K562 (cell line): ENCODE results near the gene NUP210. TPM values are rescaled to one million over a fixed set of nuclear protein-coding genes. Genes with fewer than 3 reads are reported as not detected.

ENCODE experiments used
- CREB1 ChIP-seq, 2 experiments: sonication (generic) in 1 of 2; formaldehyde crosslinking in 1 of 2; IDR thresholded peaks; 2 replicates each; pipeline versions ENCODE4 v1.6.1 to v1.8.0; 2012 to 2022; ENCODE audit warnings: inconsistent platforms in 1 of 2, mild to moderate bottlenecking in 1 of 2, missing genetic modification reagents in 1 of 2, moderate library complexity in 1 of 2
- DIDO1 ChIP-seq: fragments of 450-650 bp; IDR thresholded peaks from 2 replicates; pipeline ENCODE4 v1.6.1; 2016; ENCODE audit warnings: low read depth, missing biosample characterization, missing genetic modification characterization
- ESRRB ChIP-seq: fragments of 250-450 bp; sonication (Bioruptor Pico); IDR thresholded peaks from 2 replicates; pipeline ENCODE4 v1.5.0; 2020; ENCODE audit warnings: mild to moderate bottlenecking, moderate library complexity, borderline replicate concordance
- FOXK1 ChIP-seq: sonication (generic); formaldehyde crosslinking; IDR thresholded peaks from 2 replicates; pipeline ENCODE4 v1.8.0; 2022; ENCODE audit warnings: missing genetic modification reagents, mild to moderate bottlenecking, borderline replicate concordance
- ILK ChIP-seq: fragments of 450-650 bp; IDR thresholded peaks from 2 replicates; pipeline ENCODE4 v1.6.1; 2016; ENCODE audit warnings: missing genetic modification characterization, low read depth, mild to moderate bottlenecking, missing compliant biosample characterization, moderate library complexity, borderline replicate concordance
- IRF2 ChIP-seq: sonication (generic); formaldehyde crosslinking; IDR thresholded peaks from 2 replicates; pipeline ENCODE4 v1.8.1; 2022; ENCODE audit warnings: mild to moderate bottlenecking, missing genetic modification reagents
- KAT7 ChIP-seq: sonication (generic); formaldehyde crosslinking; IDR thresholded peaks from 2 replicates; pipeline ENCODE4 v1.8.0; 2022; ENCODE audit warnings: missing genetic modification reagents, mild to moderate bottlenecking, borderline replicate concordance
- MECOM ChIP-seq: fragments of 250-450 bp; sonication (Bioruptor Pico); IDR thresholded peaks from 2 replicates; pipeline ENCODE4 v1.8.0; 2022; ENCODE audit warnings: inconsistent platforms
- NFIX ChIP-seq: fragments of 250-450 bp; sonication (Bioruptor Pico); IDR thresholded peaks from 2 replicates; pipeline ENCODE4 v1.4.0; 2020; ENCODE audit warnings: low read depth, mild to moderate bottlenecking, moderate library complexity
- NFRKB ChIP-seq: fragments of 450-650 bp; IDR thresholded peaks from 2 replicates; pipeline ENCODE4 v1.6.1; 2016; ENCODE audit warnings: low read depth
- NR1H2 ChIP-seq: sonication (generic); formaldehyde crosslinking; IDR thresholded peaks from 2 replicates; pipeline ENCODE4 v1.4.0; 2020; ENCODE audit warnings: mild to moderate bottlenecking, missing genetic modification reagents
- PHB ChIP-seq: fragments of 250-450 bp; sonication (Bioruptor Pico); IDR thresholded peaks from 2 replicates; pipeline ENCODE4 v1.5.0; 2021
- RFX7 ChIP-seq: fragments of 250-450 bp; sonication (Bioruptor Pico); IDR thresholded peaks from 2 replicates; pipeline ENCODE4 v1.5.1; 2021; ENCODE audit warnings: mild to moderate bottlenecking
- SIX5 ChIP-seq, 2 experiments: IDR thresholded peaks; 2 replicates each; pipeline ENCODE4 v1.6.1; 2011; ENCODE audit warnings: low read length in 2 of 2, borderline replicate concordance in 1 of 2, low read depth in 1 of 2, mild to moderate bottlenecking in 1 of 2, moderate library complexity in 1 of 2; ENCODE audit not compliant: insufficient read depth in 1 of 2
- SNRNP70 ChIP-seq: fragments of 200-400 bp; formaldehyde crosslinking; optimal IDR thresholded peaks from 2 replicates; pipeline ENCODE3; 2017; ENCODE audit warnings: low read depth, low read length
- UBTF ChIP-seq, 2 experiments: IDR thresholded peaks; 2 replicates each; pipeline ENCODE4 v1.6.1; 2012; ENCODE audit warnings: improper control_type of control experiment in 2 of 2, low read depth in 2 of 2, low read length in 2 of 2, borderline replicate concordance in 1 of 2
- ZNF239 ChIP-seq: fragments of 250-450 bp; sonication (Bioruptor Pico); IDR thresholded peaks from 2 replicates; pipeline ENCODE4 v1.4.0; 2020; ENCODE audit warnings: mild to moderate bottlenecking
- ZNF24 ChIP-seq: fragments of 450-650 bp; IDR thresholded peaks from 2 replicates; pipeline ENCODE4 v1.6.1; 2016
- ZNF583 ChIP-seq: fragments of 250-450 bp; sonication (Bioruptor Pico); IDR thresholded peaks from 2 replicates; pipeline ENCODE4 v1.4.0; 2020
- ZNF584 ChIP-seq: fragments of 200-800 bp; sonication (Bioruptor generic); IDR thresholded peaks from 2 replicates; pipeline ENCODE4 v1.6.1; 2016; ENCODE audit warnings: low read depth, mild to moderate bottlenecking, missing genetic modification characterization, missing compliant biosample characterization
- ZNF644 ChIP-seq: fragments of 200-800 bp; sonication (Bioruptor generic); IDR thresholded peaks from 2 replicates; pipeline ENCODE4 v1.6.1; 2016; ENCODE audit warnings: low read depth, missing genetic modification characterization, missing compliant biosample characterization
- ZNF707 ChIP-seq: fragments of 250-450 bp; sonication (Bioruptor Pico); conservative IDR thresholded peaks from 2 replicates; pipeline ENCODE4 v1.8.0; 2022; ENCODE audit warnings: inconsistent platforms, mild to moderate bottlenecking, moderate library complexity
- ZNF785 ChIP-seq: fragments of 250-450 bp; sonication (Bioruptor Pico); IDR thresholded peaks from 2 replicates; pipeline ENCODE4 v1.4.0; 2020; ENCODE audit warnings: mild to moderate bottlenecking
- polyA plus RNA-seq, 8 experiments: library from polyadenylated mRNA; depleted of rRNA in 4 of 8; stranded (reverse) in 5 of 8; unstranded in 3 of 8; fragments of >200 nt; fragmentation: Nextera tagmentation in 2 of 8; fragmentation: Illumina TruSeq in 1 of 8; extraction: Ambion mirVana in 2 of 8; extraction: Trizol in 1 of 8; gene quantifications; 2 replicates each; pipeline versions ENCODE4 v1.2.1 to v1.2.3, GENCODE V29; 2011 to 2014; ENCODE audit warnings: inconsistent platforms in 1 of 8, missing spikeins in 1 of 8
- total RNA-seq, 7 experiments: library from RNA; depleted of rRNA in 6 of 7; stranded (reverse); fragments of >200 nt in 6 of 7; fragmentation: Illumina TruSeq in 2 of 7; extraction: Trizol in 2 of 7; gene quantifications; 2 replicates each; pipeline versions ENCODE4 v1.2.1 to v1.2.3, GENCODE V29; 2011 to 2021; ENCODE audit warnings: low replicate concordance in 1 of 7
- TF ChIP-seq, protein P1 (sequence below), 2 experiments: fragments of 200-800 bp in 1 of 2; sonication (Bioruptor generic) in 1 of 2; sonication (generic) in 1 of 2; formaldehyde crosslinking in 1 of 2; IDR thresholded peaks in 1 of 2; conservative IDR thresholded peaks in 1 of 2; 2 replicates each; pipeline versions ENCODE4 v1.5.0 to v1.6.1; 2016 to 2020; ENCODE audit warnings: missing compliant biosample characterization in 1 of 2, missing genetic modification characterization in 1 of 2, missing genetic modification reagents in 1 of 2
- TF ChIP-seq, protein P2 (sequence below): sonication (generic); formaldehyde crosslinking; IDR thresholded peaks from 2 replicates; pipeline ENCODE4 v1.8.1; 2023; ENCODE audit warnings: mild to moderate bottlenecking, missing genetic modification reagents

NUP210 gene
- total and polyA plus RNA-seq, 9 of the 15 experiments (the other 6 are each of a cell fraction or from before 2014, with no cell fraction given): 1.2 to 138 (median 44.0) TPM

GRCh38 chr3:13352621-13353131 lies 67.4 kb downstream of the NUP210 start (continued):
- TF ChIP-seq CREB1 (IDR thresholded peaks at IDR 0.05): no peak
- TF ChIP-seq CREB1 (CRISPR knock-in tag; IDR thresholded peaks at IDR 0.05): no peak
- 0 out of 4 replicates have a peak, but pooled peaks of 1 of the 2 experiments have one; percentile 20 for TF ChIP-seq UBTF (IDR thresholded peaks at IDR 0.05; ENCODE audit: borderline replicate concordance in 1 of 2, low read depth in 2 of 2, low read length in 2 of 2)
- TF ChIP-seq ZNF785 (CRISPR knock-in tag): no peak
- TF ChIP-seq FOXK1 (CRISPR knock-in tag): no peak
- TF ChIP-seq ZNF239 (CRISPR knock-in tag): no peak
- TF ChIP-seq ZNF24: peak; percentile 56; the same call in 1 of the 2 replicates
- no peak for TF ChIP-seq RFX7 (CRISPR knock-in tag)
- no peak for TF ChIP-seq SIX5 (IDR thresholded peaks at IDR 0.05; ENCODE audit: borderline replicate concordance in 1 of 2, insufficient read depth in 1 of 2, low read depth in 1 of 2, low read length in 2 of 2)
- TF ChIP-seq IRF2: no peak
- no peak for TF ChIP-seq DIDO1 (tag)
- TF ChIP-seq MECOM: 0 out of 2 replicates have a peak, but pooled peaks have one; percentile 8
- no peak for TF ChIP-seq ZNF644 (tag)
- no peak for TF ChIP-seq ILK (tag)
- peak; percentile 48; the same call in 1 of the 2 replicates for TF ChIP-seq NFRKB
- no peak for TF ChIP-seq KAT7
- TF ChIP-seq NR1H2: no peak
- TF ChIP-seq SNRNP70: no peak
- TF ChIP-seq ZNF583 (CRISPR knock-in tag): 0 out of 2 replicates have a peak, but pooled peaks have one; percentile 7
- no peak for TF ChIP-seq ESRRB (CRISPR knock-in tag)
- TF ChIP-seq PHB (CRISPR knock-in tag): no peak
- no peak for TF ChIP-seq ZNF707 (CRISPR knock-in tag)
- TF ChIP-seq, protein P1, sequence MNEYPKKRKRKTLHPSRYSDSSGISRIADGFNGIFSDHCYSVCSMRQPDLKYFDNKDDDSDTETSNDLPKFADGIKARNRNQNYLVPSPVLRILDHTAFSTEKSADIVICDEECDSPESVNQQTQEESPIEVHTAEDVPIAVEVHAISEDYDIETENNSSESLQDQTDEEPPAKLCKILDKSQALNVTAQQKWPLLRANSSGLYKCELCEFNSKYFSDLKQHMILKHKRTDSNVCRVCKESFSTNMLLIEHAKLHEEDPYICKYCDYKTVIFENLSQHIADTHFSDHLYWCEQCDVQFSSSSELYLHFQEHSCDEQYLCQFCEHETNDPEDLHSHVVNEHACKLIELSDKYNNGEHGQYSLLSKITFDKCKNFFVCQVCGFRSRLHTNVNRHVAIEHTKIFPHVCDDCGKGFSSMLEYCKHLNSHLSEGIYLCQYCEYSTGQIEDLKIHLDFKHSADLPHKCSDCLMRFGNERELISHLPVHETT (CRISPR knock-in tag; conservative IDR thresholded peaks at IDR 0.05 in 1 of 2, IDR thresholded peaks at IDR 0.05 in 1 of 2): peak in 1 of 2 experiments; percentile 75; a peak in 1 of 4 replicates
- TF ChIP-seq NFIX (CRISPR knock-in tag): no peak
- no peak for TF ChIP-seq ZNF584 (CRISPR knock-in tag)
- TF ChIP-seq, protein P2, sequence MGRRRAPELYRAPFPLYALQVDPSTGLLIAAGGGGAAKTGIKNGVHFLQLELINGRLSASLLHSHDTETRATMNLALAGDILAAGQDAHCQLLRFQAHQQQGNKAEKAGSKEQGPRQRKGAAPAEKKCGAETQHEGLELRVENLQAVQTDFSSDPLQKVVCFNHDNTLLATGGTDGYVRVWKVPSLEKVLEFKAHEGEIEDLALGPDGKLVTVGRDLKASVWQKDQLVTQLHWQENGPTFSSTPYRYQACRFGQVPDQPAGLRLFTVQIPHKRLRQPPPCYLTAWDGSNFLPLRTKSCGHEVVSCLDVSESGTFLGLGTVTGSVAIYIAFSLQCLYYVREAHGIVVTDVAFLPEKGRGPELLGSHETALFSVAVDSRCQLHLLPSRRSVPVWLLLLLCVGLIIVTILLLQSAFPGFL (CRISPR knock-in tag): no peak
